ENCODE data around the gene LSM7. TPM values are rescaled to one million over a fixed set of nuclear protein-coding genes. Genes with fewer than 3 reads are reported as not detected.

LSM7 gene
- total RNA-seq, 4 donors from 2014 or later: 76.4 to 113 (median 106) TPM

GRCh38 chr19:2341244-2341751 is 12.9 kb upstream of the LSM7 start:
- no peak overlapping the region for H3K27ac ChIP-seq (replicated peaks in 1 of 4)
- no peak for TF ChIP-seq POLR2A (IDR thresholded peaks at IDR 0.05; ENCODE audit: low read depth)
- no peak for TF ChIP-seq EP300 (IDR thresholded peaks at IDR 0.05)
- no peak for TF ChIP-seq POLR2AphosphoS5 (IDR thresholded peaks at IDR 0.05)
- TF ChIP-seq, protein P1, sequence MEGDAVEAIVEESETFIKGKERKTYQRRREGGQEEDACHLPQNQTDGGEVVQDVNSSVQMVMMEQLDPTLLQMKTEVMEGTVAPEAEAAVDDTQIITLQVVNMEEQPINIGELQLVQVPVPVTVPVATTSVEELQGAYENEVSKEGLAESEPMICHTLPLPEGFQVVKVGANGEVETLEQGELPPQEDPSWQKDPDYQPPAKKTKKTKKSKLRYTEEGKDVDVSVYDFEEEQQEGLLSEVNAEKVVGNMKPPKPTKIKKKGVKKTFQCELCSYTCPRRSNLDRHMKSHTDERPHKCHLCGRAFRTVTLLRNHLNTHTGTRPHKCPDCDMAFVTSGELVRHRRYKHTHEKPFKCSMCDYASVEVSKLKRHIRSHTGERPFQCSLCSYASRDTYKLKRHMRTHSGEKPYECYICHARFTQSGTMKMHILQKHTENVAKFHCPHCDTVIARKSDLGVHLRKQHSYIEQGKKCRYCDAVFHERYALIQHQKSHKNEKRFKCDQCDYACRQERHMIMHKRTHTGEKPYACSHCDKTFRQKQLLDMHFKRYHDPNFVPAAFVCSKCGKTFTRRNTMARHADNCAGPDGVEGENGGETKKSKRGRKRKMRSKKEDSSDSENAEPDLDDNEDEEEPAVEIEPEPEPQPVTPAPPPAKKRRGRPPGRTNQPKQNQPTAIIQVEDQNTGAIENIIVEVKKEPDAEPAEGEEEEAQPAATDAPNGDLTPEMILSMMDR (IDR thresholded peaks at IDR 0.05): no peak
- no peaks in the 10 kb centered on the region for H3K9me3 ChIP-seq
- H3K4me1 ChIP-seq: peaks cover 0 to 15% (median 7%) of the 10 kb centered on the region in 4 donors
- intact Hi-C loops (cut with DNase I): no loop called here
- peaks cover 7 to 88% (median 64%) of the 10 kb centered on the region in 4 donors for H3K36me3 ChIP-seq
- H3K4me3 ChIP-seq: no peak overlapping the region
- WGBS: 78% methylated on average over 24 of the region's 24 CpGs
- no peaks in the 10 kb centered on the region for H3K27me3 ChIP-seq
- no peak for DNase-seq (ENCODE audit: extremely low spot score)

GRCh38 chr19:2340496-2341243 is 12.3 kb upstream of the LSM7 start:
- intact Hi-C loops (cut with DNase I): no loop called here
- Histone ChIP-seq H3K27me3 (no peaks in the 10 kb centered on the region), H3K36me3 (peaks cover 7 to 83% (median 63%) of the 10 kb centered on the region in 4 donors), H3K9me3 (no peaks in the 10 kb centered on the region), H3K4me3 (no peak overlapping the region), H3K4me1 (peaks cover 0 to 13% (median 5%) of the 10 kb centered on the region in 4 donors), H3K27ac (replicated peaks in 1 of 4) (no peak overlapping the region)
- no peak for DNase-seq (ENCODE audit: extremely low spot score)
- WGBS: 96% methylated on average over 27 of the region's 38 CpGs
- no peak for TF ChIP-seq POLR2A (IDR thresholded peaks at IDR 0.05; ENCODE audit: low read depth)
- TF ChIP-seq, protein P1 (IDR thresholded peaks at IDR 0.05): no peak
- no peak for TF ChIP-seq POLR2AphosphoS5 (IDR thresholded peaks at IDR 0.05)
- TF ChIP-seq EP300 (IDR thresholded peaks at IDR 0.05): no peak

DNA sequence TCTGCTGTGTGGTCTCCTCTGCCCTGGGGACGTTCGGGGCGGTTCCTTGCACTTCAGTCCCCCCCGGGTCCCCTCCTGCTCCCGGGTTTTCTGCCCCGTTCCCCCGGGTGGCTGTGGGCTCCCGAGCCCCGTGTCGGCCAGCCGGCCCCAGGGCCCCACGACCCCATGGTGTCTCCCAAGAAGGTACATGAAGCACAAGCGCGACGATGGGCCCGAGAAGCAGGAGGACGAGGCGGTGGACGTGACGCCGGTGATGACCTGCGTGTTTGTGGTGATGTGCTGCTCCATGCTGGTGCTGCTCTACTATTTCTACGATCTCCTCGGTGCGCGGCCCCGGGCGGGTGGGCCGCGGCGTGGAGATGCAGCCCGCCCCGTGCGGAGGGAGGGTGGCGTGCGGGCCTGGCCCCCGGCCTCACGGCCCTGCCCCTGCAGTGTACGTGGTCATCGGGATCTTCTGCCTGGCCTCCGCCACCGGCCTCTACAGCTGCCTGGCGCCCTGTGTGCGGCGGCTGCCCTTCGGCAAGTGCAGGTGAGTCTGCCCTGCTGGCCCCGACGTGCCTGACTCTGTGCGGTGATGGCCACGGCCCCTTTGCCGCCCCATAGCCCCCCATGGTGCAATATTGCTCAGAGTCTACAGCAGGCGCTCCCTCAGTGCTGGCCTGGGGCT is 11.4 kb upstream of the LSM7 start:
- 94% methylated on average over 41 of the region's 52 CpGs for WGBS

DNA sequence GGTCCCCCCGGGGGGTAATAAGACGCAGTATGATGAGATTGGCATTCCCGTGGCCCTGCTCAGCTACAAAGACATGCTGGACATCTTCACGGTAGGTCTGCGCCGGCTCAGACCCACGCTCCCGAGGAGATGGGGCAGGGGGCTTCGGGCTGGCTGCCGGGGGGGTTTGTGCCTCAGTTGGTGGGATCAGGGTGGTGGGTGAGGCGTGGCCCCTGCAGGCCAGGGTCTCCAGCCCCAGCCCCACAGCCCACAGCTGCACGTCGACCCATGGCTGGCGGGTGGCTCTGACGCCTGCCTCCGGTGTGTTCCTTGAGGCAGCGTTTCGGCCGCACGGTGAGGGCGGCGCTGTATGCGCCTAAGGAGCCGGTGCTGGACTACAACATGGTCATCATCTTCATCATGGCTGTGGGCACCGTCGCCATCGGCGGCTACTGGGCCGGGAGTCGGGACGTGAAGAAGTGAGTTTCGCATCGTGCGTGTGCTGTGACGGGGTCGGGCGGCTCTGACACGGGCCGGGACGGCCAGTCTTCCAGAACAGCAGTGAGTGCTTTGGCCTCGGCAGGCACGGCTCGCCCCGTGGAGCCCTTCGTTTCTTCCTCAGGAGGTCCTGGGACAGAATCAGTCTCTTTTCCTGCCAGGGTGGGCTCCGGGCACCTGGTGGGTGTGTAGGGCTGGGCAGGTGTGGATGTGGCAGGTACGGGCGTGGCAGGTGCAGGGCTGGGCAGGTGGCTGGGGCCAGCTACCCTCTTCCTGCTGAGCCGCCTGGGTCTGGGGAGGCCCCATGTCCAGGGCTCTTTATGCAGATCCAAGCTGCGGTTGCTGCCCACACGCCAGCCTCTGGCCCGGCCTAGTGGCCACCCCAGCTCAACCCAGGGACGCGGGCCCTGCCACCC is 10.6 kb upstream of the LSM7 start:
- Histone ChIP-seq H3K27me3 (no peaks in the 10 kb centered on the region), H3K36me3 (peaks cover 7 to 74% (median 60%) of the 10 kb centered on the region in 4 donors), H3K9me3 (no peaks in the 10 kb centered on the region), H3K4me1 (peaks cover 0 to 19% (median 11%) of the 10 kb centered on the region in 4 donors), H3K4me3 (no peak overlapping the region), H3K27ac (replicated peaks in 1 of 4) (no peak overlapping the region)
- DNase-seq (ENCODE audit: extremely low spot score): no peak
- 94% methylated on average over 47 of the region's 54 CpGs for WGBS
- intact Hi-C loops (cut with DNase I): no loop called here
- no peak for TF ChIP-seq POLR2AphosphoS5 (IDR thresholded peaks at IDR 0.05)

More for the DNA sequence above, 11.4 kb upstream of the LSM7 start:
- no peaks in the 10 kb centered on the region for H3K9me3 ChIP-seq
- peaks cover 0 to 11% (median 5%) of the 10 kb centered on the region in 4 donors for H3K4me1 ChIP-seq
- intact Hi-C loops (cut with DNase I): no loop called here
- no peak overlapping the region for H3K4me3 ChIP-seq
- no peaks in the 10 kb centered on the region for H3K27me3 ChIP-seq
- no peak overlapping the region for H3K27ac ChIP-seq (replicated peaks in 1 of 4)
- DNase-seq (ENCODE audit: extremely low spot score): no peak
- peaks cover 7 to 77% (median 61%) of the 10 kb centered on the region in 4 donors for H3K36me3 ChIP-seq
- TF ChIP-seq POLR2AphosphoS5 (IDR thresholded peaks at IDR 0.05) (no peak), POLR2A (IDR thresholded peaks at IDR 0.05; ENCODE audit: low read depth) (no peak), EP300 (IDR thresholded peaks at IDR 0.05) (no peak)
- TF ChIP-seq, protein P1 (IDR thresholded peaks at IDR 0.05): no peak

Measured in esophagus muscularis mucosa (tissue), 4 donors.